Activated CD4-positive, alpha-beta memory T cell treated with anti-CD3 and anti-CD28 coated beads, Interleukin-2, amount 10 ng/mL, durations not matched to agents 7 days and 5 days (primary cell): Measurements from ENCODE around the gene WWP2. TPM values are rescaled to one million over a fixed set of nuclear protein-coding genes. Genes with fewer than 3 reads are reported as not detected.

ENCODE experiments used
- CTCF ChIA-PET: fragments of 350-600 bp; sonication (Branson Sonifier 250); formaldehyde crosslinking; loops from one replicate; lab custom pipeline; 2021; ENCODE audit warnings: antibody characterized with exemption, inconsistent platforms; lab: Charles Lee
- POLR2A ChIA-PET: fragments of 350-600 bp; sonication (Branson Sonifier 250); formaldehyde crosslinking; loops from one replicate; lab custom pipeline; 2021; ENCODE audit warnings: antibody characterized with exemption; lab: Charles Lee
- DNase-seq: peaks from one replicate; pipeline ENCODE4 v3.0.0-alpha.2; 2020
- H3K27ac Mint-ChIP-seq: one replicate; pipeline ENCODE4 v1.8.0; 2021; ENCODE audit warnings: mild to moderate bottlenecking, mixed read lengths
- H3K27me3 Mint-ChIP-seq: one replicate; pipeline ENCODE4 v1.8.0; 2021; ENCODE audit warnings: mixed read lengths
- H3K36me3 Mint-ChIP-seq: one replicate; pipeline ENCODE4 v1.8.0; 2021; ENCODE audit warnings: low read depth, mixed read lengths
- H3K4me1 Mint-ChIP-seq: one replicate; pipeline ENCODE4 v1.8.0; 2021; ENCODE audit warnings: mixed read lengths
- H3K4me3 Mint-ChIP-seq: one replicate; pipeline ENCODE4 v1.8.0; 2021; ENCODE audit warnings: mild to moderate bottlenecking, mixed read lengths
- H3K9me3 Mint-ChIP-seq: one replicate; pipeline ENCODE4 v1.8.0; 2021; ENCODE audit warnings: mixed read lengths
- total RNA-seq, 2 experiments: library from RNA; stranded (reverse); gene quantifications; one replicate each; pipeline ENCODE4 v1.2.3, GENCODE V29; 2021

WWP2 gene
- 10 to 100 TPM; 59.4 to 61.6 TPM for total RNA-seq

- peak within 1 kb of the TSS; percentile 90 for H3K27ac Mint-ChIP-seq
- H3K4me3 Mint-ChIP-seq = peak within 1 kb of the TSS; percentile 92
- no peaks in the 10 kb centered on the region for H3K27me3 Mint-ChIP-seq
- ChIA-PET CTCF (interaction anchor here (0.7 to 2.2 kb wide), 4 partner anchors 8 to 366 kb away, joined by 3 to 26 read pairs (median 5); partner anchors contain the start of genes NOB1 and NQO1), POLR2A (interaction anchor here (0.6 to 4.6 kb wide), 23 partner anchors 8 to 575 kb away, joined by 3 to 47 read pairs (median 3); partner anchors contain the start of genes AARS1, CYB5B, NOB1 and NQO1)
- H3K36me3 Mint-ChIP-seq = peaks cover 11% of the 10 kb centered on the region
- peaks cover 29% of the 10 kb centered on the region for H3K4me1 Mint-ChIP-seq
- peak; percentile 81 for DNase-seq
- H3K9me3 Mint-ChIP-seq = no peaks in the 10 kb centered on the region
Observed at GRCh38 chr16:69761983-69762813, at the start of gene WWP2. Gene WWP2 (plus strand): TSS chr16:69762332. CDS start chr16:69787011, 24,679 bp downstream.

- Mint-ChIP-seq H3K27ac (no peak overlapping the region), H3K4me3 (no peak overlapping the region), H3K4me1 (peaks cover 3% of the 10 kb centered on the region), H3K27me3 (no peaks in the 10 kb centered on the region), H3K9me3 (no peaks in the 10 kb centered on the region), H3K36me3 (peaks cover 31% of the 10 kb centered on the region)
- CTCF ChIA-PET = interaction anchor here (1.3 kb wide), 1 partner anchor 41 kb away, joined by 11 read pairs; the partner anchor contains the start of gene NOB1
- no peak for DNase-seq
- POLR2A ChIA-PET = interaction anchor here (1.0 to 1.2 kb wide), 4 partner anchors 9 to 49 kb away, joined by 3 to 4 read pairs (median 4); partner anchors contain the start of genes NQO1 and WWP2
Observed at GRCh38 chr16:69712914-69713581, 49.1 kb upstream of the WWP2 start.

DNA sequence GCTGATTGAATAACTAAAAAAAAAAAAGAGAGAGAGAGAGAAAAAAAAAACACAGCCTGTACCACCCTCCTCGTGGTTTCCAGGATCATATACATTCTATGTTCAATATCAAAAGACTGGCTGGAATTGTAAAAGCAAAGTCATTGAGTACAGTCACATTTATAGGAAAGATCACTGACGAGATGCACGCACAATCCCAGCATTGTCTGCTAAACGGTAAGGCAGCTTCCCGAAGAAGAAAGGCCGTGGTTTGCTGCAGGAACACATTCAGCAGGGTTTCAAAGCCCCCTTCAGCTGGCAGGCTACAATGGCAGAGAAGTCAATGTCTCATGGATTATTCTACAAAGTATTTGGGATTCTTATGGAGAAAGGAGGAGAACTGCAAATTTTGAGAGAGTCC is 45.1 kb upstream of the WWP2 start:
- no peak overlapping the region for H3K27ac Mint-ChIP-seq

GRCh38 chr16:69718111-69718764 is 43.9 kb upstream of the WWP2 start:
- no peak overlapping the region for H3K27ac Mint-ChIP-seq
- no peak overlapping the region for H3K4me3 Mint-ChIP-seq
- CTCF ChIA-PET = interaction anchor here (0.9 to 1.4 kb wide), 2 partner anchors 9 to 36 kb away, joined by 4 read pairs; partner anchors contain the start of gene NOB1
- H3K27me3 Mint-ChIP-seq = no peaks in the 10 kb centered on the region
- peaks cover 9% of the 10 kb centered on the region for H3K36me3 Mint-ChIP-seq
- H3K9me3 Mint-ChIP-seq = no peaks in the 10 kb centered on the region
- POLR2A ChIA-PET = interaction anchor here (0.8 to 1.8 kb wide), 2 partner anchors 8 to 10 kb away, joined by 3 to 5 read pairs; partner anchors contain the start of gene NQO1
- H3K4me1 Mint-ChIP-seq = peaks cover 12% of the 10 kb centered on the region
- DNase-seq = no peak

More for the DNA sequence above, 45.1 kb upstream of the WWP2 start:
- DNase-seq = no peak
- CTCF ChIA-PET = interaction anchor here (1.4 kb wide), 1 partner anchor 37 kb away, joined by 4 read pairs; the partner anchor contains the start of gene NOB1
- Mint-ChIP-seq H3K9me3 (no peaks in the 10 kb centered on the region), H3K4me3 (no peak overlapping the region), H3K4me1 (peaks cover 2% of the 10 kb centered on the region), H3K27me3 (no peaks in the 10 kb centered on the region), H3K36me3 (peaks cover 11% of the 10 kb centered on the region)
- POLR2A ChIA-PET = interaction anchor here (0.8 to 1.8 kb wide), 2 partner anchors 9 to 11 kb away, joined by 3 to 5 read pairs; partner anchors contain the start of gene NQO1

- CTCF ChIA-PET = interaction anchor here (0.6 kb wide), 1 partner anchor 438 kb away, joined by 3 read pairs; no protein-coding TSS in a partner anchor
Observed at GRCh38 chr16:69720822-69721430, 41.2 kb upstream of the WWP2 start.

GRCh38 chr16:69721441-69721957 is 40.6 kb upstream of the WWP2 start:
- H3K27ac Mint-ChIP-seq = no peak overlapping the region
- H3K4me3 Mint-ChIP-seq = no peak overlapping the region

More at GRCh38 chr16:69720822-69721430, 41.2 kb upstream of the WWP2 start:
- no peaks in the 10 kb centered on the region for H3K27me3 Mint-ChIP-seq
- H3K9me3 Mint-ChIP-seq = no peaks in the 10 kb centered on the region
- POLR2A ChIA-PET = interaction anchor here (1.2 kb wide), 1 partner anchor 42 kb away, joined by 3 read pairs; the partner anchor contains the start of gene WWP2
- peaks cover 34% of the 10 kb centered on the region for H3K4me1 Mint-ChIP-seq
- DNase-seq = no peak
- no peak overlapping the region for H3K4me3 Mint-ChIP-seq
- H3K27ac Mint-ChIP-seq = no peak overlapping the region
- peaks cover 4% of the 10 kb centered on the region for H3K36me3 Mint-ChIP-seq

DNA sequence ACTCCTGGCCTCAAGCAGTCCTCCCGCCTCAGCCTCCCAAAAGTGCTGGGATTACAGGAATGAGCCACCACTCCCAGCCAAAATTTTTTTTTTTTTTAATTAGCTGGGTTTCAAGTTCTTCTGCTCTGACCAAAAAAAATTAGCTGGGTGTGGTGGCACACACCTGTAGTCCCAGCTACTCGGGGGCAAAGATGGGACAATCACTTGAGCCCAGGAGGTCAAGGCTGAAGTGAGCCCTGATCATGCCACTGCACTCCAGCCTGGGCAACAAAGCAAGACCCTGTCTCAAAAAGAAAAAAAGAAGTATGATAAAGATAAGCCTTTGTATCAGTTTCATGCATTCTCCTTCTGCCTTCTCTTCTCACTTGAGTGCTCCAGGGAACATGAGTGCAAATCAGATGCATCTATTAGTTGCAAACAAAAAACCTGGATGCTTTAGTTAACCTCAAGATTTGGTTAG is 37.7 kb upstream of the WWP2 start:
- ChIA-PET POLR2A (interaction anchor here (0.6 to 7.3 kb wide), 5 partner anchors 9 to 594 kb away, joined by 3 to 84 read pairs (median 7); partner anchors contain the start of genes NOB1 and WWP2), CTCF (interaction anchor here (7.4 kb wide), 1 partner anchor 30 kb away, joined by 87 read pairs; the partner anchor contains the start of gene NOB1)
- H3K27me3 Mint-ChIP-seq = no peaks in the 10 kb centered on the region
- H3K27ac Mint-ChIP-seq = peak overlapping the region; percentile 62
- no peak for DNase-seq
- peak overlapping the region; percentile 89 for H3K4me3 Mint-ChIP-seq
- peaks cover 7% of the 10 kb centered on the region for H3K36me3 Mint-ChIP-seq
- H3K9me3 Mint-ChIP-seq = no peaks in the 10 kb centered on the region
- peaks cover 61% of the 10 kb centered on the region for H3K4me1 Mint-ChIP-seq

More at GRCh38 chr16:69721441-69721957, 40.6 kb upstream of the WWP2 start:
- no peak for DNase-seq
- H3K36me3 Mint-ChIP-seq = peaks cover 6% of the 10 kb centered on the region
- POLR2A ChIA-PET = interaction anchor here (1.2 to 1.7 kb wide), 2 partner anchors 8 to 41 kb away, joined by 3 to 4 read pairs; partner anchors contain the start of gene WWP2
- peaks cover 40% of the 10 kb centered on the region for H3K4me1 Mint-ChIP-seq
- CTCF ChIA-PET = interaction anchor here (7.4 kb wide), 1 partner anchor 33 kb away, joined by 87 read pairs; the partner anchor contains the start of gene NOB1
- H3K9me3 Mint-ChIP-seq = no peaks in the 10 kb centered on the region
- H3K27me3 Mint-ChIP-seq = no peaks in the 10 kb centered on the region

GRCh38 chr16:69724981-69725479 is 37.1 kb upstream of the WWP2 start:
- POLR2A ChIA-PET = interaction anchor here (0.6 to 7.3 kb wide), 5 partner anchors 10 to 595 kb away, joined by 3 to 84 read pairs (median 7); partner anchors contain the start of genes NOB1 and WWP2
- CTCF ChIA-PET = interaction anchor here (7.4 kb wide), 1 partner anchor 30 kb away, joined by 87 read pairs; the partner anchor contains the start of gene NOB1
- Mint-ChIP-seq H3K9me3 (no peaks in the 10 kb centered on the region), H3K4me3 (peak overlapping the region; percentile 89), H3K27me3 (no peaks in the 10 kb centered on the region), H3K36me3 (peaks cover 7% of the 10 kb centered on the region), H3K4me1 (peaks cover 61% of the 10 kb centered on the region), H3K27ac (peak overlapping the region; percentile 62)
- no peak for DNase-seq

GRCh38 chr16:69725480-69726312 is 36.4 kb upstream of the WWP2 start:
- CTCF ChIA-PET = interaction anchor here (1.2 to 7.4 kb wide), 3 partner anchors 17 to 36 kb away, joined by 5 to 87 read pairs (median 6); partner anchors contain the start of genes NOB1 and WWP2
- H3K4me1 Mint-ChIP-seq = peaks cover 61% of the 10 kb centered on the region
- no peak for DNase-seq
- POLR2A ChIA-PET = interaction anchor here (0.8 to 7.3 kb wide), 13 partner anchors 8 to 573 kb away, joined by 3 to 84 read pairs (median 4); partner anchors contain the start of genes CYB5B, DDX19B, NOB1 and PDF
- peak overlapping the region; percentile 90 for H3K27ac Mint-ChIP-seq
- no peaks in the 10 kb centered on the region for H3K9me3 Mint-ChIP-seq
- H3K36me3 Mint-ChIP-seq = peaks cover 7% of the 10 kb centered on the region
- peak overlapping the region; percentile 89 for H3K4me3 Mint-ChIP-seq
- no peaks in the 10 kb centered on the region for H3K27me3 Mint-ChIP-seq
